Duodenal mucosa (tissue), 2 donors: ENCODE measurements around the gene HAX1.
"Not testable (repeated sequence)": the region's sequence is repeated elsewhere in the genome, so short reads cannot be mapped to it uniquely, and the experiment has no call there.

Source experiments
- H3K27ac ChIP-seq: one replicate; pipeline ENCODE4 v1.7.0; 2013; ENCODE audit warnings: low read depth, low read length
- H3K27me3 ChIP-seq, 2 donors: one replicate each; pipeline ENCODE4 v1.7.0; 2013; ENCODE audit warnings: low read length in 2 of 2, control low read depth in 1 of 2; ENCODE audit not compliant: insufficient read depth in 2 of 2, control insufficient read depth in 1 of 2
- H3K36me3 ChIP-seq, 2 donors: one replicate each; pipeline ENCODE4 v1.7.0; 2013; ENCODE audit warnings: low read length in 2 of 2, control low read depth in 1 of 2; ENCODE audit not compliant: insufficient read depth in 2 of 2, control insufficient read depth in 1 of 2
- H3K4me1 ChIP-seq, 2 donors: one replicate each; pipeline ENCODE4 v1.7.0; 2013; ENCODE audit warnings: low read length in 2 of 2, control low read depth in 1 of 2; ENCODE audit not compliant: insufficient read depth in 2 of 2, control insufficient read depth in 1 of 2
- H3K4me3 ChIP-seq, 2 donors: one replicate each; pipeline ENCODE4 v1.7.0; 2013; ENCODE audit warnings: low read length in 2 of 2, low read depth in 1 of 2
- H3K9ac ChIP-seq, 2 donors: one replicate each; pipeline ENCODE4 v1.7.0; 2013; ENCODE audit warnings: low read length in 2 of 2, low read depth in 1 of 2
- H3K9me3 ChIP-seq, 2 donors: one replicate each; pipeline ENCODE4 v1.7.0; 2013; ENCODE audit warnings: low read length in 2 of 2, control low read depth in 1 of 2; ENCODE audit not compliant: control insufficient read depth in 1 of 2

HAX1 gene

GRCh38 chr1:154309136-154309535 is 36.7 kb downstream of the HAX1 start:
- H3K9ac ChIP-seq, H3K9me3 ChIP-seq, H3K27ac ChIP-seq, H3K27me3 ChIP-seq, H3K4me1 ChIP-seq, H3K36me3 ChIP-seq, H3K4me3 ChIP-seq: not testable (repeated sequence)

- not testable (repeated sequence) for H3K36me3 ChIP-seq, H3K27ac ChIP-seq, H3K27me3 ChIP-seq, H3K4me1 ChIP-seq, H3K4me3 ChIP-seq, H3K9ac ChIP-seq, H3K9me3 ChIP-seq
These were observed 40.0 kb downstream of the HAX1 start for GRCh38 chr1:154312229-154313065.

- H3K4me3 ChIP-seq: no peak overlapping the region
- H3K27ac ChIP-seq: no peak overlapping the region
- no peaks in the 10 kb centered on the region for H3K4me1 ChIP-seq
- no peak overlapping the region for H3K9ac ChIP-seq
- H3K27me3 ChIP-seq: no peaks in the 10 kb centered on the region
- H3K36me3 ChIP-seq: no peaks in the 10 kb centered on the region
- H3K9me3 ChIP-seq: peaks cover 4 to 8% of the 10 kb centered on the region in 2 donors
These were observed 40.6 kb downstream of the HAX1 start for GRCh38 chr1:154313066-154313356.

GRCh38 chr1:154314226-154314625 is 41.8 kb downstream of the HAX1 start:
- H3K36me3 ChIP-seq, H3K9me3 ChIP-seq, H3K27ac ChIP-seq, H3K27me3 ChIP-seq, H3K4me3 ChIP-seq, H3K4me1 ChIP-seq, H3K9ac ChIP-seq: not testable (repeated sequence)

- H3K36me3 ChIP-seq: no peaks in the 10 kb centered on the region
- H3K9me3 ChIP-seq: peaks cover 4 to 8% of the 10 kb centered on the region in 2 donors
- H3K4me3 ChIP-seq: no peak overlapping the region
- H3K27ac ChIP-seq: no peak overlapping the region
- peaks cover 0 to 4% of the 10 kb centered on the region in 2 donors for H3K4me1 ChIP-seq
- no peak overlapping the region for H3K9ac ChIP-seq
- no peaks in the 10 kb centered on the region for H3K27me3 ChIP-seq
These were observed 44.3 kb downstream of the HAX1 start for GRCh38 chr1:154316704-154317103.

- H3K27ac ChIP-seq: no peak overlapping the region
- peaks cover 0 to 4% of the 10 kb centered on the region in 2 donors for H3K4me1 ChIP-seq
- H3K9ac ChIP-seq: no peak overlapping the region
- H3K36me3 ChIP-seq: no peaks in the 10 kb centered on the region
- H3K27me3 ChIP-seq: peaks cover 0 to 1% of the 10 kb centered on the region in 2 donors
- peaks cover 4 to 8% of the 10 kb centered on the region in 2 donors for H3K9me3 ChIP-seq
- H3K4me3 ChIP-seq: no peak overlapping the region
These were observed 46.0 kb downstream of the HAX1 start for GRCh38 chr1:154318386-154318785.

- peaks cover 6 to 9% of the 10 kb centered on the region in 2 donors for H3K27me3 ChIP-seq
- H3K36me3 ChIP-seq: no peaks in the 10 kb centered on the region
- no peak within 1 kb of the TSS for H3K4me3 ChIP-seq
- H3K9ac ChIP-seq: peak within 1 kb of the TSS in 1 of 2 donors; percentile 25
- H3K4me1 ChIP-seq: peaks cover 6 to 11% of the 10 kb centered on the region in 2 donors
- H3K27ac ChIP-seq: peak within 1 kb of the TSS; percentile 56
- peaks cover 4 to 8% of the 10 kb centered on the region in 2 donors for H3K9me3 ChIP-seq
These were observed 48.6 kb downstream of the HAX1 start, which contains the start of gene AQP10 for GRCh38 chr1:154320882-154321608. Gene AQP10, plus strand, starts transcription at chr1:154321093. Its CDS starts 63 bp downstream, at chr1:154321156.

- Histone ChIP-seq H3K4me1 (peaks cover 12 to 16% of the 10 kb centered on the region in 2 donors), H3K27me3 (peaks cover 10 to 11% of the 10 kb centered on the region in 2 donors)
- not testable (repeated sequence) for H3K9me3 ChIP-seq, H3K9ac ChIP-seq, H3K36me3 ChIP-seq, H3K27ac ChIP-seq, H3K4me3 ChIP-seq
These were observed 49.1 kb downstream of the HAX1 start for GRCh38 chr1:154321609-154321934.

- H3K27me3 ChIP-seq: peaks cover 12 to 13% of the 10 kb centered on the region in 2 donors
- no peaks in the 10 kb centered on the region for H3K9me3 ChIP-seq
- no peak overlapping the region for H3K9ac ChIP-seq
- no peak overlapping the region for H3K27ac ChIP-seq
- peaks cover 30 to 31% of the 10 kb centered on the region in 2 donors for H3K4me1 ChIP-seq
- H3K4me3 ChIP-seq: no peak overlapping the region
- H3K36me3 ChIP-seq: no peaks in the 10 kb centered on the region
These were observed 51.1 kb downstream of the HAX1 start for GRCh38 chr1:154323493-154323892.

GRCh38 chr1:154324241-154324640 is 51.8 kb downstream of the HAX1 start:
- peaks cover 17% of the 10 kb centered on the region in 2 donors for H3K27me3 ChIP-seq
- H3K9me3 ChIP-seq: no peaks in the 10 kb centered on the region
- H3K9ac ChIP-seq: no peak overlapping the region
- no peaks in the 10 kb centered on the region for H3K36me3 ChIP-seq
- H3K4me3 ChIP-seq: peak overlapping the region in 1 of 2 donors; percentile 81
- peaks cover 35 to 36% of the 10 kb centered on the region in 2 donors for H3K4me1 ChIP-seq
- H3K27ac ChIP-seq: no peak overlapping the region
